ENCODE results near the gene TEAD2.

DNA sequence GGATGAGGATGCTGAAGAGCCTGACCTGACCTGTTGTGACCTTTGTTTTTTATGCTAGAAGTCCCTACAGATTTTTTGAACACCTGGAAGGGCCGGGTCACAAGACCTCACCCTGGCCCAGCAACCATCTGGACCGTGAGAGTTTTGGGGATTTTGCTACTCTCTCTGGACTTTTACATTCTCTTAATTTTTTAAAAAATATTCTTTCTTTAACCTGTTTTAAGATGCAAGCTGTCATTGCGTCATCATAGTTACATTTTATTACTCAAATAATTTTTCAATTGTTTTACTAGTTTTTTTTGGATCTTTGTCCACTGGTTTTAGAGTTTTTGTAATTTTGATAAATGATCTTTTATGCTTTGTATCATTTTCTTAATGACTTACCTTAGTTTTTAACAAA, 9.0 kb upstream of the TEAD2 start:
- TF ChIP-seq, protein P1, sequence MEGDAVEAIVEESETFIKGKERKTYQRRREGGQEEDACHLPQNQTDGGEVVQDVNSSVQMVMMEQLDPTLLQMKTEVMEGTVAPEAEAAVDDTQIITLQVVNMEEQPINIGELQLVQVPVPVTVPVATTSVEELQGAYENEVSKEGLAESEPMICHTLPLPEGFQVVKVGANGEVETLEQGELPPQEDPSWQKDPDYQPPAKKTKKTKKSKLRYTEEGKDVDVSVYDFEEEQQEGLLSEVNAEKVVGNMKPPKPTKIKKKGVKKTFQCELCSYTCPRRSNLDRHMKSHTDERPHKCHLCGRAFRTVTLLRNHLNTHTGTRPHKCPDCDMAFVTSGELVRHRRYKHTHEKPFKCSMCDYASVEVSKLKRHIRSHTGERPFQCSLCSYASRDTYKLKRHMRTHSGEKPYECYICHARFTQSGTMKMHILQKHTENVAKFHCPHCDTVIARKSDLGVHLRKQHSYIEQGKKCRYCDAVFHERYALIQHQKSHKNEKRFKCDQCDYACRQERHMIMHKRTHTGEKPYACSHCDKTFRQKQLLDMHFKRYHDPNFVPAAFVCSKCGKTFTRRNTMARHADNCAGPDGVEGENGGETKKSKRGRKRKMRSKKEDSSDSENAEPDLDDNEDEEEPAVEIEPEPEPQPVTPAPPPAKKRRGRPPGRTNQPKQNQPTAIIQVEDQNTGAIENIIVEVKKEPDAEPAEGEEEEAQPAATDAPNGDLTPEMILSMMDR (IDR thresholded peaks at IDR 0.05; ENCODE audit: low read depth, low read length), result no peak
- TF ChIP-seq POLR2A (IDR thresholded peaks at IDR 0.05; ENCODE audit: extremely low read depth, insufficient read length), result no peak
